Nephron progenitor cell (in vitro differentiated cells): ENCODE measurements around the gene SYCP1.

Source experiments
- DNase-seq: peaks from one replicate; pipeline ENCODE4 v3.0.0; 2021
- H3K27ac Mint-ChIP-seq: 2 replicates; pipeline ENCODE4 v1.8.0; 2021; ENCODE audit warnings: mild to moderate bottlenecking, moderate library complexity, mixed read lengths
- H3K27me3 Mint-ChIP-seq: 2 replicates; pipeline ENCODE4 v1.8.0; 2021; ENCODE audit warnings: mild to moderate bottlenecking, low read depth, mixed read lengths; ENCODE audit not compliant: poor library complexity
- H3K36me3 Mint-ChIP-seq: 2 replicates; pipeline ENCODE4 v1.8.0; 2021; ENCODE audit warnings: low read depth, mixed read lengths
- H3K4me1 Mint-ChIP-seq: 2 replicates; pipeline ENCODE4 v1.8.0; 2021; ENCODE audit warnings: mixed read lengths
- H3K4me3 Mint-ChIP-seq: 2 replicates; pipeline ENCODE4 v1.8.0; 2021; ENCODE audit warnings: mild to moderate bottlenecking, moderate library complexity, mixed read lengths
- H3K9me3 Mint-ChIP-seq: 2 replicates; pipeline ENCODE4 v1.8.0; 2021; ENCODE audit warnings: mild to moderate bottlenecking, moderate library complexity, mixed read lengths
- CTCF ChIP-seq: fragments of 200-600 bp; sonication (generic); IDR thresholded peaks from 2 replicates; pipeline ENCODE4 v1.5.0; 2021; ENCODE audit warnings: antibody characterized with exemption

SYCP1 gene

GRCh38 chr1:114926607-114927006 is 71.9 kb downstream of the SYCP1 start:
- Mint-ChIP-seq H3K4me3 (no peak overlapping the region), H3K27ac (no peak overlapping the region), H3K27me3 (no peaks in the 10 kb centered on the region), H3K4me1 (no peaks in the 10 kb centered on the region), H3K36me3 (no peaks in the 10 kb centered on the region), H3K9me3 (peaks cover 7% of the 10 kb centered on the region)
- DNase-seq: no peak
- no peak for TF ChIP-seq CTCF

- peaks cover 15% of the 10 kb centered on the region for H3K9me3 Mint-ChIP-seq
- no peak overlapping the region for H3K27ac Mint-ChIP-seq
- H3K36me3 Mint-ChIP-seq: no peaks in the 10 kb centered on the region
- no peak overlapping the region for H3K4me3 Mint-ChIP-seq
- no peaks in the 10 kb centered on the region for H3K4me1 Mint-ChIP-seq
- no peaks in the 10 kb centered on the region for H3K27me3 Mint-ChIP-seq
- no peak for DNase-seq
- TF ChIP-seq CTCF: no peak
Measured at GRCh38 chr1:114927401-114927800, 72.7 kb downstream of the SYCP1 start.

GRCh38 chr1:114956570-114956969 is 101.9 kb downstream of the SYCP1 start:
- H3K4me3 Mint-ChIP-seq: no peak overlapping the region
- no peak overlapping the region for H3K27ac Mint-ChIP-seq
- H3K27me3 Mint-ChIP-seq: peaks cover 26% of the 10 kb centered on the region
- no peaks in the 10 kb centered on the region for H3K4me1 Mint-ChIP-seq
- DNase-seq: no peak
- TF ChIP-seq CTCF: peak; percentile 46
- H3K9me3 Mint-ChIP-seq: peaks cover 8% of the 10 kb centered on the region
- H3K36me3 Mint-ChIP-seq: no peaks in the 10 kb centered on the region

- Mint-ChIP-seq H3K4me1 (no peaks in the 10 kb centered on the region), H3K9me3 (peaks cover 11% of the 10 kb centered on the region), H3K4me3 (no peak overlapping the region), H3K27me3 (peaks cover 32% of the 10 kb centered on the region), H3K36me3 (no peaks in the 10 kb centered on the region), H3K27ac (no peak overlapping the region)
- TF ChIP-seq CTCF: no peak
- DNase-seq: no peak
Measured at GRCh38 chr1:114959423-114959822, 104.8 kb downstream of the SYCP1 start.

- TF ChIP-seq CTCF: no peak
- Mint-ChIP-seq H3K4me1 (no peaks in the 10 kb centered on the region), H3K9me3 (peaks cover 8% of the 10 kb centered on the region), H3K36me3 (no peaks in the 10 kb centered on the region), H3K4me3 (no peak overlapping the region), H3K27me3 (no peaks in the 10 kb centered on the region), H3K27ac (no peak overlapping the region)
- no peak for DNase-seq
Measured at GRCh38 chr1:114976891-114977290, 122.2 kb downstream of the SYCP1 start.

- TF ChIP-seq CTCF: peak; percentile 80
- no peak overlapping the region for H3K4me3 Mint-ChIP-seq
- no peaks in the 10 kb centered on the region for H3K27me3 Mint-ChIP-seq
- H3K27ac Mint-ChIP-seq: no peak overlapping the region
- peak; percentile 75 for DNase-seq
- H3K9me3 Mint-ChIP-seq: peaks cover 24% of the 10 kb centered on the region
- H3K36me3 Mint-ChIP-seq: peaks cover 3% of the 10 kb centered on the region
- H3K4me1 Mint-ChIP-seq: no peaks in the 10 kb centered on the region
Measured at GRCh38 chr1:114979278-114979891, 124.7 kb downstream of the SYCP1 start.
